Endometrial microvascular endothelial cells (primary cell): ENCODE measurements around the gene ANGPT4. TPM values are rescaled to one million over a fixed set of nuclear protein-coding genes. Genes with fewer than 3 reads are reported as not detected.
"Not testable (repeated sequence)": the region's sequence is repeated elsewhere in the genome, so short reads cannot be mapped to it uniquely, and the experiment has no call there.

Experiments
- in situ Hi-C: cut with HindIII; loops from 2 replicates; pipeline ENCODE4 v1.10.0; 2017; ENCODE audit warnings: low sequenced_read_pairs, low pct_unique_long_range_greater_than_20kb; ENCODE audit errors: inconsistent ontology term
- total RNA-seq: library from RNA; depleted of rRNA; stranded (reverse); fragments of >200 nt; gene quantifications from one replicate; pipeline ENCODE4 v1.2.3, GENCODE V29; 2015; ENCODE audit errors: inconsistent ontology term

Gene ANGPT4
- total RNA-seq, 1 donor from 2014 or later = not detected

GRCh38 chr20:836190-836589 lies 79.9 kb downstream of the ANGPT4 start:
- in situ Hi-C loops = no loop called here

- in situ Hi-C loops = no loop called here
Observed at GRCh38 chr20:835608-836045, 80.5 kb downstream of the ANGPT4 start.

DNA sequence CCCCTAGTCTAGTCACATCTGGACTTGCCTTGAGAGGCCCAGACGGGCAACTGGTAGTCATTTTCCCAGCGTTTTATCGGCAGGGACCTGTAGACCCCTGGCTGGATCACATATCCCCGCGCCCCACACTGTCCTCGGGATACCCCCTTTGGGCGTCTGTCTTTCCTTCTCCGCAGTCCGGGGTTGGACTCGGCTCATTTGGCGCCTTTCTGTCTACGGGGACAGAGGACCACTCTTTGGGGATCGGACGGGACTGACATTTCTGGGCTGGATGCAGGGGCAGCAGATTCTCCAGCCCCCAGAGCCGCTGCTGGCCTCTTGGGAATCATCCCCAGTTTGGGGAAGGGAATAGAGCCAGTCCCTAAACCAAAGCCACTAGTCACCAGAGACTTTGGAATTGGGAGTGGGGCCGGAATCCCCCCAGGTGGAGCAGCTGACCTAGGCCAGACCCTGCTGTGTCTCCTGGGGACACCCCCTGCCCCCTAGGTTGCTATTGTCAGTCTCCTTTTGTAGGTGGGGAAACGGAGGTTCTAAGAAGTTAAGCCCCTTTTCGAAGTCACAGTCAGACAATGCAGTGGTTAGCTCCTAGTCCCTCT lies 81.9 kb downstream of the ANGPT4 start:
- in situ Hi-C loops = no loop called here

GRCh38 chr20:833450-834150 lies 82.5 kb downstream of the ANGPT4 start, which contains the start of gene FAM110A:
TSS of gene FAM110A (plus strand) at chr20:833715. CDS start at chr20:844805, 11,090 bp downstream.
- in situ Hi-C loops = no loop called here

GRCh38 chr20:833121-833449 lies 83.0 kb downstream of the ANGPT4 start:
- in situ Hi-C loops = no loop called here

GRCh38 chr20:831956-832355 lies 84.2 kb downstream of the ANGPT4 start:
- in situ Hi-C loops = no loop called here

GRCh38 chr20:831251-831650 lies 84.9 kb downstream of the ANGPT4 start:
- in situ Hi-C loops = no loop called here

GRCh38 chr20:830011-830521 lies 86.1 kb downstream of the ANGPT4 start:
- in situ Hi-C loops = no loop called here

DNA sequence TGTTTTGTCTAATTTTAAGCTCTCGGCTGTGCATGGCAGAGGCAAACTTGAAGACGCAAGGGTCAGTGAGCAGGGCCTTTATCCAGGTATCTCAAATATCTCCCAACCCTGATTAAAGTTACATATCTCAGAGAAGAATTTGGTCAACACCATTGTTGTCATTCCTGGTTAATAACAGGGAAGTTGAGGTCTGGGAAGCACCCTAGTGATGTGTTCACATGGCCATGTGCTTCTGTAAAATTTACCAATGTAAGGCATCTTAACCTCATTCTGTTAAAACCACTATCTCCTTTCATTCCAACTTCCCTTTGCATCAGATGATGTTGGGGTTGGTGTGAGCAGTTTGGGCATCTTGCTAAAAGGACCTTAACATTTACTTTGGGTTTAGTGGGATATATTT lies 86.6 kb downstream of the ANGPT4 start:
- in situ Hi-C loops = no loop called here

DNA sequence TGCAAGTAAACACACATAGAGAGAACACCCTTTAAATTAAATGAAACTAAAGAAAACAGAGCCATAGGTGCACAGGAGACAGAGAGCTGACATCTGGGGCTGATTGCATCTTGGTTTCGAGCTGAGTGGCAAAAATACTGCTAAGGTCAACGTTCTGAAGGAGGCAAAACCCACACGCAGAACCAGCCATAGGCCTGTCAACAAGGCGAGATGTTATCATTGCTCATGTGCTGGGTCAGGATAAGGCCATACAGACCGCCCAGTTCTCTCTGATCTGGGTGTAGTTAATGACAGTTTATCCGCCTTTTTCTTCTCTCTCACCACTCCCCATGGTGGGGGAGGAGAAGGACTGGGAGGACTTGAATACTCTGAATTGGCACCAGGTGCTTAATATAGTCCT lies 87.1 kb downstream of the ANGPT4 start:
- in situ Hi-C loops = no loop called here

DNA sequence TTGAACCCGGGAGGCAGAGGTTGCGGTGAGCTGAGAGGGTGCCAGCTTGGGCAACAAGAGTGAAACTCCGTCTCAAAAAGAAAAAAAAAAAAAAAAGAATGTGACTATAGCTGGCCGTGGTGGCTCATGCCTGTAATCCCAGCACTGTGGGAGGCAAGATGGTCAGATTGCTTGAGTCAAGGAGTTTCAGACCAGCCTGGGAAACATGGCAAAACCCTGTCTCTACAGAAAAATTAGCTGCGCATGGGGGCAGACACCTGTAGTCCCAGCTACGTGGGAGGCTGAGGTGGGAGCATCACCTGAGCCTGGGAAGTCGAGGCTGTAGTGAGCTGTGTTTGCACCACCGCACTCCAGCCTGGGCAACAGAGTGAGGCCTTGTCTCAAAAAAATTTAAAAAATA lies 88.2 kb downstream of the ANGPT4 start:
- in situ Hi-C loops = not testable (repeated sequence)

GRCh38 chr20:826695-827323 lies 89.3 kb downstream of the ANGPT4 start:
- in situ Hi-C loops = no loop called here

DNA sequence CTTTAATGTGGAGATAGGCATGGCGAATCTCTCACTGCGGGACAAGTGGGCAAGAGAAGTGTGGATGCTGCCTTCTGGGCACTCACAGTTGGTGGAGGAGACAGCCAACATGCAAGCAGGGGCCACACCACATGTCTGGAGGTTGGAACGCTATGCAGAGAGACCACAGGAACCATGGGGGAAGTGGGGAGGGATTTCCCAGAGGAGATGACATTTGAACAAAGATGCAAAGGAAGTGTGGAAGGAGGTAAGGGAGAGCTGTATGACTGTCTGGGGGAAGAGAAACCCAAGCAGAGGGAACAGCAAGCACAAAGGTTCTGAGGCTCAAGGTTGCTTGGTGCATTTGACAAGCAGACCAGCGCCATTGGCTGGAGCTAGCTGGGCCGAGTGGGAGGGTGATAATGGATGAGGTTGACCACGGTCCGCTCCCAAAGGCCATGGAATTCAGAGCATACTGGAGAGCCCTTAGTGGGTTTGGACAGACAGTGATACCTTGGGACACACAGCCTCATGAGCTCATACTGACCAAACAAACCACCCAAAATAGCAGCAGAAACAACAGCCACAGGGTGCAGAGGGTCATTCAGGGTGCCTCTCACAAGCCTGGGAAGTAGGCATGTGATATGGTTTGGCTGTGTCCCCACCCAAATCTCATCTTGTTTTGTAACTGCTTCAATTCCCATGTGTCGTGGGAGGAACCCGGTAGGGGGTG lies 90.3 kb downstream of the ANGPT4 start:
- in situ Hi-C loops = no loop called here

- in situ Hi-C loops = no loop called here
Observed at GRCh38 chr20:824916-825315, 91.2 kb downstream of the ANGPT4 start.

DNA sequence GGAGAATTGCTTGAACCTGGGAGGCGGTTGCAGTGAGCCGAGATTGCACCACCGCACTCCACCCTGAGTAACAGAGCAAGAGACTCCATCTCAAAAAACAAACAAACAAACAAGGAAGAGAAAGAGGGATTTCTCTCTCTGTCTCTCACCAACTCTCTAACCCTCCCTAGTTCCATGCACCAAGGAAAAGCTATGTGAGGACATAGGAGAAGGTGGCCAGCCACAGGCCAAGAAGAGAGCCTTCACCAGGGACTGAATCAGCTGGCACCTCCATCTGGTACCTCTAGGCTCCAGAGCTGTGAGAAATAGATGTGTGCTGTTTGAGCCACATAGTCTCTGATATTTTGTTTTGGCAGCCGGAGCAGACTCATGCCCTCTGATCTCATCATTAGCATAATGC lies 91.6 kb downstream of the ANGPT4 start:
- in situ Hi-C loops = no loop called here

- in situ Hi-C loops = no loop called here
Observed at GRCh38 chr20:823574-823902, 92.6 kb downstream of the ANGPT4 start.

GRCh38 chr20:822651-823573 lies 93.2 kb downstream of the ANGPT4 start:
- in situ Hi-C loops = no loop called here

GRCh38 chr20:821731-822065 lies 94.4 kb downstream of the ANGPT4 start:
- in situ Hi-C loops = no loop called here
